NCI-H748 (cell line): Measurements from ENCODE around the gene ZRANB1.

Experiments used
- DNase-seq: peaks from one replicate; lab custom pipeline; 2025; ENCODE audit not compliant: unreplicated experiment; lab: John Stamatoyannopoulos, UW

ZRANB1 gene

GRCh38 chr10:125017547-125018298 is 75.8 kb downstream of the ZRANB1 start:
- DNase-seq = no peak

- no peak for DNase-seq
These were observed 76.7 kb downstream of the ZRANB1 start for GRCh38 chr10:125018576-125019143.

GRCh38 chr10:125020386-125020785 is 78.5 kb downstream of the ZRANB1 start:
- DNase-seq = no peak

GRCh38 chr10:125020871-125021270 is 78.9 kb downstream of the ZRANB1 start:
- no peak for DNase-seq

- DNase-seq = no peak
These were observed 79.9 kb downstream of the ZRANB1 start for GRCh38 chr10:125021686-125022344.

GRCh38 chr10:125022671-125023070 is 80.7 kb downstream of the ZRANB1 start:
- no peak for DNase-seq

- peak; percentile 88 for DNase-seq
These were observed 81.3 kb downstream of the ZRANB1 start for GRCh38 chr10:125023255-125023654.

GRCh38 chr10:125023862-125024496 is 82.1 kb downstream of the ZRANB1 start:
- DNase-seq = peak; percentile 91

- peak; percentile 91 for DNase-seq
These were observed 82.7 kb downstream of the ZRANB1 start for GRCh38 chr10:125024497-125025234.

GRCh38 chr10:125025341-125025740 is 83.4 kb downstream of the ZRANB1 start:
- DNase-seq = no peak

GRCh38 chr10:125026036-125026931 is 84.4 kb downstream of the ZRANB1 start:
- no peak for DNase-seq

- no peak for DNase-seq
These were observed 85.2 kb downstream of the ZRANB1 start for GRCh38 chr10:125026974-125027735.

- no peak for DNase-seq
These were observed 86.2 kb downstream of the ZRANB1 start for GRCh38 chr10:125027871-125028869.

- DNase-seq = no peak
These were observed 87.8 kb downstream of the ZRANB1 start for GRCh38 chr10:125029584-125030242.

GRCh38 chr10:125030567-125031197 is 88.8 kb downstream of the ZRANB1 start:
- DNase-seq = no peak

GRCh38 chr10:125032474-125033020 is 90.6 kb downstream of the ZRANB1 start:
- no peak for DNase-seq
